Measurements from ENCODE around the gene DOK6.

DOK6 gene

DNA sequence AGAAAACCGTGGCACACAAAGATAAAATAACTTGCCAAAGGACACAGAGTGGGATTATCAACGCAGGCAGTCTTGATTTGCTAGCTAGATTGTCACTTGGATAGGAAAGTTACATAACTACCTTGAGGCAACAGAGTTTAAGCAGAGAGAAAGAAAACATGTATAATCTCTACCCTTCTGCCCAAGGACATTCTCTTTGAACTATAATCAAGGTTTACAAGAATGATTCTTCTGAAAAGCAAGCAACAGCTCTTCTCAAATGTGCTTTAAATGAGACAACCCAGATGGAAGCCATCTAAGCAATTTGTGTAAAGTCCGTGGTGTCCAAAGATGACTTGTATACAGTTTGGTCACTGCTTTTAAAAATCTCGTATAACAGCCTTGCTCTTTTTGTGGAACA lies 369.6 kb downstream of the DOK6 start:
- H3K4me1 Mint-ChIP-seq (ENCODE audit: low read depth in 2 of 2), result peaks cover 13% of the 10 kb centered on the region in 2 donors
- H3K9me3 Mint-ChIP-seq, result peaks cover 0 to 7% of the 10 kb centered on the region in 2 donors
- H3K4me3 Mint-ChIP-seq, result no peak overlapping the region
- ATAC-seq (replicated peaks) (no peak), DNase-seq (no peak)
- no peak overlapping the region for H3K27ac Mint-ChIP-seq
- H3K36me3 Mint-ChIP-seq (ENCODE audit: insufficient read depth), result no peaks in the 10 kb centered on the region
- H3K27me3 Mint-ChIP-seq, result peaks cover 0 to 6% of the 10 kb centered on the region in 2 donors

DNA sequence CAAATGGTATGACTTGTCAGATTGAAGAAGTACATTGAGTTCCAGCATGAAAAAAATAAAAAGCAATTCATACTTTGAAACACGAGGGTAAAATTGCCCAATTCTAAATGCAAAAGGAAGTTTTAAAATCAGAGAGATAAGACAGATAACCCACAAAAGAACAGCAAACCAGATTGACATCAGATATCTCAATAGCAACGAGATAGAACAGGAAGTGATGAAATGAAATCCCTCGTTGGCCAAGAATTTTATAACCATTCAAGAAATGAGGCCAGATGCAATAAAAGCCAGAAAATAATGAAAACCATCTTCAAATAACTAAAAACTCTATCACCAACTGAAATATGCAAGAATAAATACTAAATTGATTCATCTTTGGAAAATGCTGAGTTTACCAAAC lies 374.1 kb downstream of the DOK6 start:
- ATAC-seq (replicated peaks) (no peak), DNase-seq (no peak)
- no peak overlapping the region for H3K27ac Mint-ChIP-seq

DNA sequence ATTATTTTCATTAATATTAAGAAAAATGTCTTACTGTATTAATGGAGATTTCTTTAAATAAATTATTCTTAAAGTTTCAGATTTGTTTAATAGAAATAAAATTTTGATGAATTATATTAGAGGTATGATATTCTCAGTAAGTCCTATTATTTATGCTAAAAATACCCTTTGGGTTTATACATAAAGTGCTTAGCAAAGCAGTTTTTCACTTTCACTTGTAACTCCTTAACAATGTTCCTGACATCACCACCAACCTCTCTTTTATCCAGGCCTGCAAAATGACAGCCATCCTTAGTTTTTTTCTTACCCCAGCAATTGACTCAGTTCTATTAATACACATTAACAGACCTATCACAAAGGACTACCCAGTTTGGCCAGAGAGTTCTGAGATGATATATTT lies 376.6 kb downstream of the DOK6 start:
- Mint-ChIP-seq H3K4me3 (no peak overlapping the region), H3K27ac (no peak overlapping the region), H3K9me3 (peaks cover 0 to 5% of the 10 kb centered on the region in 2 donors), H3K36me3 (ENCODE audit: insufficient read depth) (no peaks in the 10 kb centered on the region), H3K27me3 (no peaks in the 10 kb centered on the region), H3K4me1 (ENCODE audit: low read depth in 2 of 2) (peaks cover 7 to 8% of the 10 kb centered on the region in 2 donors)
- DNase-seq (no peak), ATAC-seq (replicated peaks) (no peak)

More for the DNA sequence above, 374.1 kb downstream of the DOK6 start:
- Mint-ChIP-seq H3K4me3 (no peak overlapping the region), H3K36me3 (ENCODE audit: insufficient read depth) (no peaks in the 10 kb centered on the region), H3K9me3 (peaks cover 0 to 7% of the 10 kb centered on the region in 2 donors), H3K27me3 (peaks cover 0 to 6% of the 10 kb centered on the region in 2 donors), H3K4me1 (ENCODE audit: low read depth in 2 of 2) (peaks cover 10 to 11% of the 10 kb centered on the region in 2 donors)

DNA sequence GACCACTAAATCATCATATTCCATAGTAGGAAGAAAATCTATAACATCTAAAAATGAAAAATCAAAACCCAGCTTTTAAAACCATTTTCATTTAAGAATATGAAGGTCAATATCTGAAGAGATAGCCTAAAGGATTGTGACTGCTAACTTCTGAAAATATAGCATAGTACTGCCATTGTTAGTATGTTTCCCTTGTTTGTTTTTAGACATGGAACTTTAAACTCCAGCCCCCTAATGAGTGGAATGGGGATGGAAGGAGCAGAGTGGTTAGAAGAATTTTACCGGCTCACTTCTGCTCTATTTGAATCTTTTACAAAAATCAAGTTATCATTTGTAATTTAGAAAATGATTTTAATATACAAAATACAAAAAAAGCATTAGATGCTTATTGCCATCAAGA lies 378.0 kb downstream of the DOK6 start:
- H3K9me3 Mint-ChIP-seq, result no peaks in the 10 kb centered on the region
- H3K4me3 Mint-ChIP-seq, result no peak overlapping the region
- H3K27me3 Mint-ChIP-seq, result no peaks in the 10 kb centered on the region
- DNase-seq (no peak), ATAC-seq (replicated peaks) (no peak)
- no peak overlapping the region for H3K27ac Mint-ChIP-seq
- peaks cover 6 to 8% of the 10 kb centered on the region in 2 donors for H3K4me1 Mint-ChIP-seq (ENCODE audit: low read depth in 2 of 2)
- H3K36me3 Mint-ChIP-seq (ENCODE audit: insufficient read depth), result no peaks in the 10 kb centered on the region

DNA sequence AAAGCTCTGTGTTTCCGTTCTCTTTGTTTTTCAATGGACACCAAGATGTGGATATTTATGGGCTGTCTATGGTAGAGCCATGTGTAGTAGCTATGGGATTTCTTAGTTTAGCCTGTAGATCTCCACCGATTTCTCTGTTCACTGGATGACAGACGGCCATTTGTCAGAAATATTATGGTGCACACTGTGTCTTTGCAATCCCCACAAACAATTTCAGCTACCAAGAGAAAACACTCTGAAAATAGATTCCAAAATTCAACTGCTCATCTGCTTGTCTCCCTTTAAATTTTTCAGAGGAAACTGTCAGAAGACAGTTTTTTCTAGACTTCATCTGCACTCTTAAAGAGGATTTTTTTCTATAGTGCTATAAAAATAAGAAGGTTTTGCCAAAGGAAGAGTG lies 380.2 kb downstream of the DOK6 start:
- DNase-seq, result no peak

DNA sequence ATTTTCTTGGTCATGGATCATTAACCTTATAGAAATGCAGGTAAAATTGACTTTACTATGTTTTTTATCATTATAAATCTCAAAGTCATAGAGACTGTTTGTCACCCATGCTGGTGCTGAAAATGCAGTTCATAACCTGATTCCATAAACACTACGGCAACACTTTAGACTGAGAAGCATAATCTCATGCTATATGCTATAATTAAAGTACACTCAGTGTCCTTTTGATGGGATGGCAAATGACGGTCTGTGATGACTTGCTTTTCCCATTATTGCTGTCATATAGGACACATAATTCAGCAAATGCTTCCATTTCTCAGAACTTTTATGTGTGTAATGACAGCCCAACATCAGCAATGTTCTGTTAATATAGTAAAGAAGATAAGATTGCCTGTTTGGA lies 384.1 kb downstream of the DOK6 start:
- peaks cover 3% of the 10 kb centered on the region for H3K36me3 Mint-ChIP-seq (ENCODE audit: insufficient read depth)
- no peak overlapping the region for H3K27ac Mint-ChIP-seq
- H3K27me3 Mint-ChIP-seq, result no peaks in the 10 kb centered on the region
- no peaks in the 10 kb centered on the region for H3K4me1 Mint-ChIP-seq (ENCODE audit: low read depth in 2 of 2)
- ATAC-seq (replicated peaks), result no peak
- no peak overlapping the region for H3K4me3 Mint-ChIP-seq
- no peaks in the 10 kb centered on the region for H3K9me3 Mint-ChIP-seq
- no peak for DNase-seq

More for the DNA sequence above, 380.2 kb downstream of the DOK6 start:
- ATAC-seq (replicated peaks), result no peak
- H3K27me3 Mint-ChIP-seq, result no peaks in the 10 kb centered on the region
- H3K4me1 Mint-ChIP-seq (ENCODE audit: low read depth in 2 of 2), result no peaks in the 10 kb centered on the region
- H3K36me3 Mint-ChIP-seq (ENCODE audit: insufficient read depth), result no peaks in the 10 kb centered on the region
- no peak overlapping the region for H3K4me3 Mint-ChIP-seq
- no peaks in the 10 kb centered on the region for H3K9me3 Mint-ChIP-seq
- H3K27ac Mint-ChIP-seq, result no peak overlapping the region

DNA sequence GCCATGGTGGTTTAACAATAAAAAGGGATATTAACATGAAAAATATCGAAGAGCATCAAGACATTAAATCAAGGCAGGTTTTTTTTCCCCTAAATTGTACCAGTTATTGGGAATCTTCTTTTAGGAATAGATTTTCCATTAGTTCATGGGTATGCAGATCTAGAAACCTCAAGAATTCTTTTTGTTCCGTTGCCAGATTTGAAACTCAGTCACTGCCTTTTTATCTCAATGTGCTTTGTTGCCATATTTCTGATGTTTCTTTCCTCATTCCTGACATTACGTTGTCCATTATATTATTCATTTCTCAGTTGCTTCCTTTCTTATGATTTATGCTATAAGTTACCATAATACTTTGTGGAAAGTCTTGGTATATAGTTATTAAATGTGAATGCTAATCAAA lies 384.8 kb downstream of the DOK6 start:
- no peak overlapping the region for H3K27ac Mint-ChIP-seq
- H3K27me3 Mint-ChIP-seq, result no peaks in the 10 kb centered on the region
- H3K4me3 Mint-ChIP-seq, result no peak overlapping the region
- ATAC-seq (replicated peaks) (no peak), DNase-seq (no peak)
- H3K9me3 Mint-ChIP-seq, result no peaks in the 10 kb centered on the region
- no peaks in the 10 kb centered on the region for H3K4me1 Mint-ChIP-seq (ENCODE audit: low read depth in 2 of 2)
- peaks cover 3% of the 10 kb centered on the region for H3K36me3 Mint-ChIP-seq (ENCODE audit: insufficient read depth)

DNA sequence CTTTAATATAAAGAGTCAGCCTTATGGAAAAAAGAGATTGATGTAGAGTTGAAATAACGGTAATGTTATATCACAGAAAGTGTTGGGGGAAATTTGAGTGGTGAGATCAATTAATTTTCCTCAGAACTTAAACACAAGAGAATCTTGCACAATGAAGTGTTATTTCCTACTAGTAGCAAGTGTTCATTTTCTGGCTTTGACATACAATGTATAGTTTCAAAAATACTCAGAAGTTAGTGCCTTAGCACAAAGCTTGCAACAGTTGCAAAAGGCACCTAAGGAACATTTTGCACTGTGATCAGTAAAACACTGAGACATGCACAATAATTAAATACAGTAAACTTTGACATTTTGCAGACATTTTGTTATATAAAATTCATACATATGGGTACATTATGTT lies 385.7 kb downstream of the DOK6 start:
- ATAC-seq (replicated peaks), result no peak
- Mint-ChIP-seq H3K4me1 (ENCODE audit: low read depth in 2 of 2) (no peaks in the 10 kb centered on the region), H3K27me3 (no peaks in the 10 kb centered on the region), H3K27ac (no peak overlapping the region), H3K4me3 (no peak overlapping the region), H3K9me3 (no peaks in the 10 kb centered on the region), H3K36me3 (ENCODE audit: insufficient read depth) (peaks cover 3% of the 10 kb centered on the region)
- no peak for DNase-seq

DNA sequence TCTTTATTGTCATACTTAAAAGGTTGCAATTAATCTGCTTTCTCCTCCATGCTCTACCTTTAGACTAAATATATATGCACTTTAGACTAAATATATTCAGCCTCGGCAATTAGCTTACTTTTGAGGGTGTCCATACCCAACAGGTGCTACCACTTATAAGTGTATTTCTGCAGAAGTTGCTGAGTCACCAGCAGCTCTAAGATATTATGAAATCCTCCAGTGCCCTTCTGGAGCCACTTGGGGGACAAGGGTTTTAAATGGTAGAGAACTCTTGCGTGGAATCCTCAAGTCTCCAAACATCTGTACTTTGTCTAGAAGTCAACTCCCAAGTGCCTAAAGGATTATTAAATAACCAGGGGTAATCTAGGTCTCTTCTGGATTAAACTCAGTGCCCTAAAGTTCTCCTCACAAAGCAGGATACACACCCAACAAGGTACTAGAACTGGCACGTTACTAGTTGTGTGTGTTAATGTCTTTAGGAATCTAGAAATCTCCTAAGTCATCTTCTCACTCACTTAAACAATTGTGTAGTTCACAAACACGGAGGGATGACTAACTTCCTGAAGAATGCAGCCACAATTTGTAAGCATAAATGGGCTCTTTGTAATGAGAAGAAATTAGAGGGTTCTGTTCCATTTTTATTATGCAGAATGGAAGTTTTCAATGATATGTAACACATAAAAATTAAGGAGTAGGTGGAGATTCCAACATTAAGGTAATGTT lies 387.3 kb downstream of the DOK6 start:
- Mint-ChIP-seq H3K27ac (no peak overlapping the region), H3K36me3 (ENCODE audit: insufficient read depth) (peaks cover 3% of the 10 kb centered on the region), H3K27me3 (no peaks in the 10 kb centered on the region), H3K4me1 (ENCODE audit: low read depth in 2 of 2) (no peaks in the 10 kb centered on the region), H3K9me3 (no peaks in the 10 kb centered on the region), H3K4me3 (no peak overlapping the region)
- no peak for DNase-seq
- ATAC-seq (replicated peaks), result no peak

DNA sequence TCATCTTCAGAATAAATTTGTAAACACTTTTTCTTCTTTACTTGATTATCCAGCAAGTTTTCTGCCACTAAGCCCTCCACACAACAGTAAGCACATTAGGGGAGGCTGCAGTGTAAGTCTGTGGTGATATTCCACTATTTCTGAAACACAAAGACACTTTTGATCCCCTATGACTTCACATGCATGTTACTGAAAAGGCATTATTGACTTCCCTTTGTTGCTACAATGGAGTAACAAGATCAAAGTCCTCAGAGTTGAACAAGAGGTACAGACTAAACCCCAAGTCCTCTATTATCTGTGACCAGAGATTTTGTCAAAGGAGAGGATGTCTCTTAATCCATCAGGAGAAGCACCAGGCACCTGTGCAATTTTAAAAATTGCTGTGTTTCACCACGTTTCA lies 389.1 kb downstream of the DOK6 start:
- no peak for ATAC-seq (replicated peaks)

DNA sequence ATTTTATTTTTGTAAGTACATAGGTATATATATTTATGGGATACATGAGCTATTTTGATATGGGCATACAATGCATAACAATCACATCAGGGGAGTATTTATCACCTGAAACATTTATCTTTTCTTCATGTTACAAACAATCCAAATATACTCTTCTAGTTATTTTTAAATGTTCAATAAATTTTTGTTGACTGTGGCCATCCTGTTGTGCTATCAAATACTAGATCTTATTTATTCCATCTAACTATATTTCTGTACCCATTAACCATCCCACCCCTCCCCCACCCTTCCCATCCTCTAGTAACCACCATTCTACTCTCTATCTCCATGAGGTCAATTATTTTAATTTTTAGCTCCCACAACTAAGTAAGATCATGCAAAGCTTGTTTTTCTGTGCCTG lies 390.0 kb downstream of the DOK6 start:
- Mint-ChIP-seq H3K4me1 (ENCODE audit: low read depth in 2 of 2) (no peaks in the 10 kb centered on the region), H3K9me3 (no peaks in the 10 kb centered on the region), H3K36me3 (ENCODE audit: insufficient read depth) (peaks cover 3% of the 10 kb centered on the region), H3K27ac (no peak overlapping the region), H3K27me3 (peaks cover 0 to 7% of the 10 kb centered on the region in 2 donors), H3K4me3 (no peak overlapping the region)
- ATAC-seq (replicated peaks) (no peak), DNase-seq (no peak)

More for the DNA sequence above, 389.1 kb downstream of the DOK6 start:
- Mint-ChIP-seq H3K36me3 (ENCODE audit: insufficient read depth) (peaks cover 3% of the 10 kb centered on the region), H3K27me3 (peaks cover 0 to 7% of the 10 kb centered on the region in 2 donors), H3K9me3 (no peaks in the 10 kb centered on the region), H3K4me3 (no peak overlapping the region), H3K4me1 (ENCODE audit: low read depth in 2 of 2) (no peaks in the 10 kb centered on the region), H3K27ac (no peak overlapping the region)
- DNase-seq, result no peak

DNA sequence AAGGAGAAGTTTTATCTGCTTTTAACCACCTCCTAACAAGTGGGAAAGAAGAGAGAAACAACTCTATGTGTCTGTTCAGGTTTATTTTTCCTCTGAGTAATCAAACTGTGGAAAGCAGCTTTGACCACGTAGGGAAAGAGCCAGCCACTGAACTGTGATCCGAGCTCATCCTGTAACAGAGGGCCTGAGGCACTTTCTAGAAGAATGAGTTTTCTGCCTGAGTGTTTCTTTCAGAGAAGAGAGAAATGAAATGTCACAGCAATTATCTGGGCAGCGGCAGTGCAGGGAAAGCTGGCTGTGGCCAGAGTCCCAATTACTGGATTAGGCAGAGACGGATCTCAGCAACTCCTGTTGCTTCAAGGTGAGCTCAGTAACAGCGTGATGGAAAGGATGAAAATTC lies 395.1 kb downstream of the DOK6 start:
- Mint-ChIP-seq H3K27ac (no peak overlapping the region), H3K9me3 (no peaks in the 10 kb centered on the region), H3K4me3 (no peak overlapping the region), H3K4me1 (ENCODE audit: low read depth in 2 of 2) (no peaks in the 10 kb centered on the region), H3K27me3 (peaks cover 0 to 15% of the 10 kb centered on the region in 2 donors), H3K36me3 (ENCODE audit: insufficient read depth) (no peaks in the 10 kb centered on the region)
- DNase-seq, result no peak
- no peak for ATAC-seq (replicated peaks)

DNA sequence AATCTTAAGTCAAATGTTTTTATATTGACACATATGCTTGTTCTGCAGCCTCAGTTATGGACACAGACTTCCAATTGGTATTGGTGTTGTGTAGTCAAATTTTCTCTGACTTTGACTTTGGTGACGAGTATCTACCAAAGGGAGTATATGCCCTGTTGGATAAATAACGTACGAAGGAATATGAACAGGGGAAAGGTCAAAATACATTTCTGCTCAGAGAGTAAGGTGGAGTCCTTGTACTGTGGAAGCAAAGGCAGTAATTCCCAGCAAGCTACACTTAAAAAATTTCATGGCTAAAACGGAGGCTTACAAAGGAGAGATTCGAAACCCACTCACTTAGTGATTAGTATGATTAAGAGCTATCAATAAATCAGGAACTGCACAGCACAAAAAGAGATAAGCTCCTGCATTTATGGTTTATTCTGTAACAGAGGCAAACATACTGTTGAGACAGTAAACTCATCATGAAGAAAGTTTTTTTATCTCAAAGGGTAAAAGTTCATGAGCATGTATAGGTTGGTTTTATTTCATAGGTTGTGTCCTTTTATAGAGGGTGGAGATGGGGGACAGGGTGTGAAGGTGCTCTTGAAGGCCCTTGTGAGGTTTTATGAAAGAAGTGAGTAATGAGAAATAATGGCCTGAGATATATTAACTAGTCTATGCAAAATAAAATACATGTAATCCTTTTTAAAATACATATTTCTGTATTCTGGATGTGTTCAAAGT lies 404.3 kb downstream of the DOK6 start:
- no peaks in the 10 kb centered on the region for H3K27me3 Mint-ChIP-seq
- H3K9me3 Mint-ChIP-seq, result no peaks in the 10 kb centered on the region
- no peaks in the 10 kb centered on the region for H3K36me3 Mint-ChIP-seq (ENCODE audit: insufficient read depth)
- H3K4me3 Mint-ChIP-seq, result no peak overlapping the region
- DNase-seq (no peak), ATAC-seq (replicated peaks) (no peak)
- no peak overlapping the region for H3K27ac Mint-ChIP-seq
- no peaks in the 10 kb centered on the region for H3K4me1 Mint-ChIP-seq (ENCODE audit: low read depth in 2 of 2)

DNA sequence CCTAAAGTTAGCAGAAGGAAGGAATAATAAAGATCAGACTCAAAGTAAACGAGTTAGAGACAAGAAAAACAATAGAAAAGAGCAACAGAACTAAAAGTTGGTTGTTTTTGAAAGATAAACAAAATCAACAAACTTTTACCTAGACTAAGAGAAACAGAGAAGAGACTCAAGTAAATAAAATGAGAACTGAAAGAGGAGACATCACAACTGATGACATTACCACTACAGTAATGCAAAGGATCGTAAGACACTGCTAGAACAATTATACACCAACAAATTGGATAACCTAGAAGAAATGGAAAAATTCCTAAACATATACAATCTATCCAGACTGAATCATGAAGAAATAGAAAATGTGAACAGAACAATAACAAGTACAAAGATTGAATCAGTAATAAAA lies 407.7 kb downstream of the DOK6 start:
- H3K4me3 Mint-ChIP-seq, result no peak overlapping the region
- ATAC-seq (replicated peaks) (no peak), DNase-seq (no peak)
- peaks cover 3% of the 10 kb centered on the region in 2 donors for H3K4me1 Mint-ChIP-seq (ENCODE audit: low read depth in 2 of 2)
- H3K36me3 Mint-ChIP-seq (ENCODE audit: insufficient read depth), result peaks cover 5% of the 10 kb centered on the region
- no peaks in the 10 kb centered on the region for H3K9me3 Mint-ChIP-seq
- H3K27ac Mint-ChIP-seq, result no peak overlapping the region
- H3K27me3 Mint-ChIP-seq, result no peaks in the 10 kb centered on the region
